NB4 (cell line): ENCODE results near the gene GNG14.
"Not testable (repeated sequence)": the region's sequence is repeated elsewhere in the genome, so short reads cannot be mapped to it uniquely, and the experiment has no call there.

Source experiments
- DNase-seq: peaks from one replicate; pipeline ENCODE4 v3.0.0; 2010; ENCODE audit warnings: low read depth
- H3K4me3 ChIP-seq: one replicate; pipeline ENCODE4 v1.5.1; 2011; ENCODE audit warnings: mild to moderate bottlenecking, low read depth, low read length, moderate library complexity
- CTCF ChIP-seq: IDR thresholded peaks from one replicate; pipeline ENCODE4 v1.5.1; 2012; ENCODE audit warnings: low read depth, low read length
- MAX ChIP-seq: IDR thresholded peaks from 2 replicates; pipeline ENCODE4 v1.6.1; 2011; ENCODE audit warnings: low read depth, low read length
- MYC ChIP-seq: IDR thresholded peaks from 2 replicates; pipeline ENCODE4 v1.6.1; 2011; ENCODE audit warnings: low read depth, low read length
- POLR2A ChIP-seq: IDR thresholded peaks from 2 replicates; pipeline ENCODE4 v1.6.1; 2011; ENCODE audit warnings: mild to moderate bottlenecking; ENCODE audit not compliant: insufficient read length; ENCODE audit errors: extremely low read depth

The GNG14 gene

GRCh38 chr19:12711187-12711586 lies 23.4 kb downstream of the GNG14 start:
- H3K4me3 ChIP-seq = no peak overlapping the region
- DNase-seq = no peak
- TF ChIP-seq MYC = no peak
- TF ChIP-seq POLR2A = no peak
- no peak for TF ChIP-seq CTCF
- no peak for TF ChIP-seq MAX

GRCh38 chr19:12712077-12712476 lies 24.3 kb downstream of the GNG14 start:
- not testable (repeated sequence) for DNase-seq, H3K4me3 ChIP-seq

- not testable (repeated sequence) for H3K4me3 ChIP-seq
Observed at GRCh38 chr19:12713304-12713703, 25.5 kb downstream of the GNG14 start.

GRCh38 chr19:12715102-12715501 lies 27.3 kb downstream of the GNG14 start:
- no peak overlapping the region for H3K4me3 ChIP-seq
- DNase-seq = no peak
- no peak for TF ChIP-seq CTCF
- TF ChIP-seq MYC = no peak

More at GRCh38 chr19:12713304-12713703, 25.5 kb downstream of the GNG14 start:
- DNase-seq = not testable (repeated sequence)

GRCh38 chr19:12715929-12716328 lies 28.1 kb downstream of the GNG14 start:
- TF ChIP-seq CTCF (no peak), MYC (no peak), POLR2A (no peak), MAX (no peak)
- no peak for DNase-seq
- H3K4me3 ChIP-seq = no peak overlapping the region

- peak overlapping the region; percentile 46 for H3K4me3 ChIP-seq
- no peak for DNase-seq
- TF ChIP-seq MAX (no peak), POLR2A (no peak), CTCF (no peak), MYC (no peak)
Observed at GRCh38 chr19:12720296-12720695, 32.5 kb downstream of the GNG14 start.

- no peak for DNase-seq
- TF ChIP-seq MAX = no peak
- peak overlapping the region; percentile 87 for H3K4me3 ChIP-seq
Observed at GRCh38 chr19:12720851-12721655, 33.3 kb downstream of the GNG14 start.
